Activated CD8-positive, alpha-beta T cell treated with anti-CD3 and anti-CD28 coated beads for 36 hours (primary cell): Measurements from ENCODE around the gene GPC5. TPM values are rescaled to one million over a fixed set of nuclear protein-coding genes. Genes with fewer than 3 reads are reported as not detected.

ENCODE experiments used
- ATAC-seq: fragments of 200-7000 bp; cut with Tn5 transposase; one replicate; pipeline ENCODE4 v1.10.0; 2021; ENCODE audit warnings: mild to moderate bottlenecking, moderate library complexity
- CTCF ChIA-PET: fragments of 350-600 bp; sonication (Branson Sonifier 250); formaldehyde crosslinking; loops from one replicate; lab custom pipeline; 2021; ENCODE audit warnings: antibody characterized with exemption; lab: Charles Lee
- POLR2A ChIA-PET: fragments of 350-600 bp; sonication (Branson Sonifier 250); formaldehyde crosslinking; loops from one replicate; lab custom pipeline; 2021; ENCODE audit warnings: antibody characterized with exemption; lab: Charles Lee
- DNase-seq: peaks from one replicate; pipeline ENCODE4 v3.0.0-alpha.2; 2020
- H3K27ac Mint-ChIP-seq: one replicate; pipeline ENCODE4 v1.8.0; 2021; ENCODE audit warnings: mild to moderate bottlenecking, mixed read lengths
- H3K27me3 Mint-ChIP-seq: one replicate; pipeline ENCODE4 v1.8.0; 2021; ENCODE audit warnings: mixed read lengths
- H3K36me3 Mint-ChIP-seq: one replicate; pipeline ENCODE4 v1.8.0; 2021; ENCODE audit warnings: low read depth, mixed read lengths
- H3K4me1 Mint-ChIP-seq: one replicate; pipeline ENCODE4 v1.8.0; 2021; ENCODE audit warnings: low read depth, mixed read lengths
- H3K4me3 Mint-ChIP-seq: one replicate; pipeline ENCODE4 v1.8.0; 2021; ENCODE audit warnings: mild to moderate bottlenecking, moderate library complexity, mixed read lengths
- H3K9me3 Mint-ChIP-seq: one replicate; pipeline ENCODE4 v1.8.0; 2021; ENCODE audit warnings: mixed read lengths
- intact Hi-C: fragments of 100-400 bp; cut with micrococcal nuclease; formaldehyde crosslinking; loops from one replicate; pipeline ENCODE4 v1.10.0; 2022
- total RNA-seq, 2 experiments: library from RNA; stranded (reverse); gene quantifications; one replicate each; pipeline ENCODE4 v1.2.3, GENCODE V29; 2021
- TF ChIP-seq, protein P1 (sequence below): fragments of 200-600 bp; IDR thresholded peaks from one replicate; pipeline ENCODE4 v1.8.0; 2022; ENCODE audit warnings: antibody characterized with exemption, mild to moderate bottlenecking

Gene GPC5
- total RNA-seq, 2 experiments from 2014 or later: 0.13 to 0.14 TPM

DNA sequence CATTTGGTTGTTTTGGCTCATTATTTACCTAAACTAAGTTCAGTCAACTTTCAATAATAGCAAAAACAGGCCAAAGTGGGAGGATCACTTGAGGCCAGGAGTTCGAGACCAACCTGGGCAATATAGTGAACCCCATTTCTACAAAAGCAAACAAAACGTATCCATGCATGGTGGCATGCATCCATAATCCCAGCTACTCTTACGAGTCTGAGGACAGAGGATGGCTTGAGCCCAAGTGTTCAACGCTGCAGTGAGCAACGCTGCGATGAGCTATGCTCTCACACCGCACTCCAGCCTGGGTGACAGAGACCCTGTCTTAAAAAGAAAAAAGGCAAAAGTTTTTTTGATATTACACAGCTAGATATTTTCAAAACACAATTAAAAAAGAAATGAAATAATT is 1258.2 kb downstream of the GPC5 start:
- H3K4me3 Mint-ChIP-seq: no peak overlapping the region
- ChIA-PET POLR2A (interaction anchor here (0.6 kb wide), 1 partner anchor 12 kb away, joined by 3 read pairs; no protein-coding TSS in a partner anchor), CTCF (no interaction called here)
- peaks cover 14% of the 10 kb centered on the region for H3K9me3 Mint-ChIP-seq
- DNase-seq: no peak
- no peak overlapping the region for H3K27ac Mint-ChIP-seq
- H3K4me1 Mint-ChIP-seq: no peaks in the 10 kb centered on the region
- intact Hi-C loops: no loop called here
- no peaks in the 10 kb centered on the region for H3K36me3 Mint-ChIP-seq
- H3K27me3 Mint-ChIP-seq: no peaks in the 10 kb centered on the region
- TF ChIP-seq, protein P1, sequence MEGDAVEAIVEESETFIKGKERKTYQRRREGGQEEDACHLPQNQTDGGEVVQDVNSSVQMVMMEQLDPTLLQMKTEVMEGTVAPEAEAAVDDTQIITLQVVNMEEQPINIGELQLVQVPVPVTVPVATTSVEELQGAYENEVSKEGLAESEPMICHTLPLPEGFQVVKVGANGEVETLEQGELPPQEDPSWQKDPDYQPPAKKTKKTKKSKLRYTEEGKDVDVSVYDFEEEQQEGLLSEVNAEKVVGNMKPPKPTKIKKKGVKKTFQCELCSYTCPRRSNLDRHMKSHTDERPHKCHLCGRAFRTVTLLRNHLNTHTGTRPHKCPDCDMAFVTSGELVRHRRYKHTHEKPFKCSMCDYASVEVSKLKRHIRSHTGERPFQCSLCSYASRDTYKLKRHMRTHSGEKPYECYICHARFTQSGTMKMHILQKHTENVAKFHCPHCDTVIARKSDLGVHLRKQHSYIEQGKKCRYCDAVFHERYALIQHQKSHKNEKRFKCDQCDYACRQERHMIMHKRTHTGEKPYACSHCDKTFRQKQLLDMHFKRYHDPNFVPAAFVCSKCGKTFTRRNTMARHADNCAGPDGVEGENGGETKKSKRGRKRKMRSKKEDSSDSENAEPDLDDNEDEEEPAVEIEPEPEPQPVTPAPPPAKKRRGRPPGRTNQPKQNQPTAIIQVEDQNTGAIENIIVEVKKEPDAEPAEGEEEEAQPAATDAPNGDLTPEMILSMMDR: no peak
- ATAC-seq: no peak

DNA sequence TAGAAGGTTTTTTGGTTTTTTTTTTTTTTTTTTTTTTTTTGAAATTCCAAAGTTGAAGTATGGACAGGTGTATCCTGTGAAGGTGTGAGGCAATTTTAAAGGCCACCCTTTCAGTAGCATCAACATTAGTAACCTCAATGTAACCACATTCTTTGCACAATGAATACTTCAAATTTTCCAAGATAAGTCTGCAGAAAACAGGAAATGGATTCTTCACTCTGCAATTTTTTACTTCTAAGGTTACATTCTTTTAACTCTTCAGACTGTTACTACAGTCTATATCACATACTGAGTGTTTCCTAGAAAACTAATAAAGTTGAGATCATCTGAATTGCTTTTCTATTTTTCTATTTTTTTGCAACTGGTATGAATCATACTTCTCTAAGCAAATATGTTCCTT is 1259.1 kb downstream of the GPC5 start:
- ChIA-PET POLR2A (no interaction called here), CTCF (no interaction called here)
- ATAC-seq: no peak
- Mint-ChIP-seq H3K27me3 (no peaks in the 10 kb centered on the region), H3K27ac (no peak overlapping the region), H3K4me1 (no peaks in the 10 kb centered on the region), H3K36me3 (no peaks in the 10 kb centered on the region), H3K9me3 (peaks cover 14% of the 10 kb centered on the region), H3K4me3 (no peak overlapping the region)
- DNase-seq: no peak
- intact Hi-C loops: no loop called here
- TF ChIP-seq, protein P1: no peak

DNA sequence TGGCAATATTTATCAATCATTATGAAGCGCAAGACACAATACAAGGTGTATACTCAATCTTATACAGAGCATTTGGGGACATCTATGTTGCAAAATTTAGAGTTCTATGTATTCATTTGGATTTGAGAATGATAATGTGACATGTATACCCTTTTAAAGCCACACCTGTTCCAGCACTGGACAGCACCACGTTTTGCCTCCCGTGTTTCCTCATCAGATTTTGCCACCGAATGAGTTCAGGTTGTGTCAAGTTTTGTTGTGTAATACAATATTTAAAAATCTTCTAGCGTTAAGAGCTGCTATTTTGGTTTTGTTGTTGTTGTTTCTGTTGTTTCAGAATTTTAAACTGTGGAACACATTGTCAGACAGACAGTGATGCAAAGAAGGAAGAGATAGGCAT is 1259.9 kb downstream of the GPC5 start:
- Mint-ChIP-seq H3K9me3 (peaks cover 10% of the 10 kb centered on the region), H3K27ac (no peak overlapping the region), H3K4me1 (no peaks in the 10 kb centered on the region), H3K36me3 (no peaks in the 10 kb centered on the region), H3K27me3 (no peaks in the 10 kb centered on the region), H3K4me3 (no peak overlapping the region)
- ChIA-PET CTCF (no interaction called here), POLR2A (no interaction called here)
- intact Hi-C loops: no loop called here
- TF ChIP-seq, protein P1: no peak
- no peak for ATAC-seq
- no peak for DNase-seq

DNA sequence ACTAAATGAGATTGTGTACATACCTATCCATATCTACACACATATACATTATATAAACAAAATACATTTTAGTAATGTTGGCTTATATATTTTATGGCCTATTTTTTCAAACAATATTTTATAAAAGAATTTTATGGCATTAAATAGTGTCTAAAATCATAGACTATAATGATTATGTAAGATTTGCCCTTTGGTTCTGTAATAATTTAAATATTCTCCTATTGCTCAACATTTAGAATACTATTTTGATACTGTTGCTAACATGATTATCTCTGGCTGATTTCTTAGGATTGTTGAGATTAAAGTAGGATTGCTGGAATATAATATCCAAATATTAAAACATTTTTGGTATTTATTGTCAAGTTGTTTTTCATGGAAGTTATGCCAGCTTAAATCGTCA is 1263.0 kb downstream of the GPC5 start:
- ATAC-seq (no peak), DNase-seq (no peak)
- intact Hi-C loops: no loop called here
- Mint-ChIP-seq H3K36me3 (no peaks in the 10 kb centered on the region), H3K9me3 (peaks cover 7% of the 10 kb centered on the region), H3K27me3 (no peaks in the 10 kb centered on the region), H3K4me1 (no peaks in the 10 kb centered on the region), H3K4me3 (no peak overlapping the region), H3K27ac (no peak overlapping the region)
- TF ChIP-seq, protein P1: no peak
- ChIA-PET POLR2A (no interaction called here), CTCF (no interaction called here)

DNA sequence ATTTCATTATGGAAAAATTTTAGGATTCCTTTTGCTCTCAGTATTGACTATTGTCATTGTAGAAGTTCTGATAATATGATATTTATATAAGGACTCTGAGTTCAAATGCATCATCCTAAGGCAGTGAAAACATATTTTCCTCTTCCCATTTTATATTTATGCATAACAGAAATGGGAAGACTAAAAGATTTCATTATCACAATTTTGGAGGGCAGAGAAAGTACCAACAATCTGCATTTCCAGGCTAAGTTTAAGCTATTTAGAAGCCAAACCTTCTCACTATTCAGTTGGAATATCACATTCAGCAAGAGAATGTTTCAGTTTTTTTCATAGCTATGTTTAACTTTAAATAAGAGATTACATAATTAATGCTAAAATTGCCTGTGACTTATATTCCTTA is 1269.7 kb downstream of the GPC5 start:
- Mint-ChIP-seq H3K36me3 (no peaks in the 10 kb centered on the region), H3K27ac (no peak overlapping the region), H3K4me3 (no peak overlapping the region), H3K4me1 (no peaks in the 10 kb centered on the region), H3K9me3 (peaks cover 3% of the 10 kb centered on the region), H3K27me3 (no peaks in the 10 kb centered on the region)
- DNase-seq: no peak
- ChIA-PET POLR2A (interaction anchor here (0.7 kb wide), 1 partner anchor 11 kb away, joined by 3 read pairs; no protein-coding TSS in a partner anchor), CTCF (no interaction called here)
- intact Hi-C loops: no loop called here
- TF ChIP-seq, protein P1: no peak
- no peak for ATAC-seq
